GM10266 (cell line): ENCODE data around the gene CA10.

Experiments used
- DNase-seq: peaks from one replicate; pipeline ENCODE4 v3.0.0; 2012; ENCODE audit errors: extremely low spot score
- TF ChIP-seq, protein P1 (sequence below): IDR thresholded peaks from 2 replicates; pipeline ENCODE4 v1.5.1; 2012; ENCODE audit warnings: mild to moderate bottlenecking, low read depth; ENCODE audit not compliant: control insufficient read depth, insufficient read depth; ENCODE audit errors: missing control alignments

Gene CA10

DNA sequence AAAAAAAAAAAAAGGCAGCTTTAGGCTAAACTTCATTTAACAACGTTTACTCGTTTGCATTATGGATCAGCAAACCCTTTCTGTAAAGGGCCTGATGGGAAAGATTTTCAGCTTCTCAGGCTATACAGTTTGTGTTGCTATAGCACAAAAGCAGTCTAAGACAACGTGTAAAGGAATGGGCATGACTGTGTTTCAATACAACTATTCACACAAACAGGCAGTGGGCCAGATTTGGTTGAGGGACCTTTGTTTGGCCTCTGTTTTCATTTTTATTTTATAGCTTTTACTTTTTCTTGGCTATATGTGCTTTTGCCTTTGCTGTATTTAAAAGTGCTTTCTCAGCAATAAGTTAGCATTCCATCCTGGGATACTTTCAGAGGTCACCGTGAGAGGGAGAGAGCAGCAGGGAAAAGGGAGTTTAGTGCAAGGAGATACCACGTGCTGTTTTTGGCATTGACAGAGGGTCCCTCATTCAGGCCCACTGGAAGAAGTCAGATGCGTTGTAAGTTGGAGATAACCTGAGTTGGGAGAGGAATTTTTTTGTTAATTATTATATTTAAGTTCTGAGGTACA lies 562.6 kb downstream of the CA10 start:
- TF ChIP-seq, protein P1, sequence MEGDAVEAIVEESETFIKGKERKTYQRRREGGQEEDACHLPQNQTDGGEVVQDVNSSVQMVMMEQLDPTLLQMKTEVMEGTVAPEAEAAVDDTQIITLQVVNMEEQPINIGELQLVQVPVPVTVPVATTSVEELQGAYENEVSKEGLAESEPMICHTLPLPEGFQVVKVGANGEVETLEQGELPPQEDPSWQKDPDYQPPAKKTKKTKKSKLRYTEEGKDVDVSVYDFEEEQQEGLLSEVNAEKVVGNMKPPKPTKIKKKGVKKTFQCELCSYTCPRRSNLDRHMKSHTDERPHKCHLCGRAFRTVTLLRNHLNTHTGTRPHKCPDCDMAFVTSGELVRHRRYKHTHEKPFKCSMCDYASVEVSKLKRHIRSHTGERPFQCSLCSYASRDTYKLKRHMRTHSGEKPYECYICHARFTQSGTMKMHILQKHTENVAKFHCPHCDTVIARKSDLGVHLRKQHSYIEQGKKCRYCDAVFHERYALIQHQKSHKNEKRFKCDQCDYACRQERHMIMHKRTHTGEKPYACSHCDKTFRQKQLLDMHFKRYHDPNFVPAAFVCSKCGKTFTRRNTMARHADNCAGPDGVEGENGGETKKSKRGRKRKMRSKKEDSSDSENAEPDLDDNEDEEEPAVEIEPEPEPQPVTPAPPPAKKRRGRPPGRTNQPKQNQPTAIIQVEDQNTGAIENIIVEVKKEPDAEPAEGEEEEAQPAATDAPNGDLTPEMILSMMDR, result no peak
- no peak for DNase-seq

GRCh38 chr17:51590071-51590656 lies 568.4 kb downstream of the CA10 start:
- no peak for DNase-seq
- TF ChIP-seq, protein P1, result no peak

DNA sequence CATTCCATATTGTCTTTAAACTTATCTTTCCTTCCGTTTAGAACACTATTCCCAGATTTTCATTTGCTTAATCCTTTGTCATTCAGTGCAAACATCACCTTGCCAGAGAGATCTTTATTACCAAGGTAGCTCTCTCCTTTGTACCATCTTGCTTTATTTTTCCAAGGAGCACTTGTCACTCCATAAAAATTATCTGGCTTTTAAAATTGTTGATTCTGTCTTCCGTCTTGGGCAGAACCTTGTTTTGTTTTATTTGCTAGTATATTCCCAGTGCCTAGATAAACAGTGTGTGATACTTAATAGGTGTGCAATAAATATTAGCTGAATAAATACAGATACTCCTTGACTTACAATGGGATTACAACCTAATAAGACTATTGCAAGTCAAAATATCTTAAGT lies 570.5 kb downstream of the CA10 start:
- TF ChIP-seq, protein P1, result no peak
- no peak for DNase-seq

DNA sequence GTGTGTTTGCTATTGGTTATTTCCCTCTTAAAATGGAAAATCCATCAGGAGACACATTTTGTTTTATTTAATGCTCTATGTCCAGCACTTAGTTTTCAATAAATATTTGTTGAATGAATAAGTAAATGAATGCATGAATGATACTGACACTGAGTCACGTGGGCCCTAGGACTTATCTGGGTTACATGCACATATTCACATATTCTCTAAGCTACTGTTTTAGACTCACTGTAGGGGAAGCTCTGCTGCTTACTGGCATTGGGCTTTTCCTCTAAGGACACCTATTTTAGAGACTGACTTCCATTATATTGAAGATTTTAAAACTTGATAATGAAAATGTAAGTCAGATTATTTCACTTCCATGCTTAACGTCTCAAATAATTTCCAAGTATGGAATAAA lies 571.0 kb downstream of the CA10 start:
- no peak for DNase-seq
- TF ChIP-seq, protein P1, result no peak

GRCh38 chr17:51585514-51586104 lies 572.9 kb downstream of the CA10 start:
- TF ChIP-seq, protein P1, result peak; percentile 17
- no peak for DNase-seq

DNA sequence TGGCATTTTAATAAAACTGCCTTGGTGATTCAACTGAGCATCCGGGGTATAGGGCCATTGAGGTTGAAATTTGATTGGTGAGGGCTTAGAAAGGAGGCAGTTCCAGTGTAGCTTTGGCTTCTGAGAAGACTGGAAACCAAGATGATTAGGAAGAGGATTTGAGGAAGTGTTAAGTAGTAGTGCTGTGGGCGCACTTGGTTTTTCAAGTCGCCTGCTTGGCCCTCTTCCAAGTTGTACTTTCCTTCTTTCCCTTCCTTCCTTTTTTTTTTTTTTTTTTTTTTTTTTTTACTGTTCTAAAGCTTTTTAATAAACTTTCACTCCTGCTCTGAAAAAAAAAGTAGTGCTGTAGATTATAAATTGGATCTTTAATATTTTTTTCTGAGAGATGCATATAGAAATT lies 577.6 kb downstream of the CA10 start:
- TF ChIP-seq, protein P1, result no peak
- no peak for DNase-seq
